Stimulated activated CD8-positive, alpha-beta memory T cell treated with anti-CD3 and anti-CD28 coated beads, Interleukin-12 subunit alpha, Interleukin-12 subunit beta, amount 100 ng/mL, for 1 hour (primary cell): ENCODE results near the gene GRAMD2A.
"Not testable (repeated sequence)": the region's sequence is repeated elsewhere in the genome, so short reads cannot be mapped to it uniquely, and the experiment has no call there.

Source experiments
- DNase-seq: peaks from one replicate; pipeline ENCODE4 v3.0.0-alpha.2; 2020; ENCODE audit warnings: low read depth

The GRAMD2A gene

DNA sequence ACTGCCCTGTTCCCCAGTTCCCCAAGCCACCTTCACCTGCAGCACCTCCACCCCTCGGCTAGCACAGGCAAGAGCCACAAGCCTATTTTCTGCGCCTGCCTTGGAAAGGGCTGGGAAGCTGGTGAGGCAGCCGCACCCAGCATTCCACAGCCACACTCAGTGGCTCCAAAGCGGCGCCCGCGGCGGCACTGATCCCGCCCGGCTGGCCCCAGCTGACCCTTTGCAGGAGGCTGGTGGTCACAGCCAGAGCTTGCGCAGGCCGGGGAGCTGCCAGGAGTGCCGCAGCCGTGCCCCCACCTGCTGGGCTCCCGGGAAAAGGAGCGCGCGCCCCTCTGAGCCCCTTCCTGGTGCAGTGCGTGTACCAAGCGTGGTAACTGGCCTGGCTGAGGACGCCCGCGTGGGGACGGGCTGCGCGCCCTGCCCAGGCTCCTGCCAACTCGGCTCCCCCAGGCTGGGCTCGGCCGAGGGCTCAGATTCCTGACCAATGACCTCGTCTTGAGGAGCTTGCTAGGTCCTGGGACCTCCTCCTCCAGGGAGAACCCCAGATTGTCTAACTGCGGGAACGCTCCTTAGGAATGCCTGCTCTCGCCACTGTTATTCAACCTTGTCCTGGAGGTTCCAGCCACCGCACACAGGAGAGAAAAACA, 13.3 kb downstream of the GRAMD2A start:
- DNase-seq, result no peak

DNA sequence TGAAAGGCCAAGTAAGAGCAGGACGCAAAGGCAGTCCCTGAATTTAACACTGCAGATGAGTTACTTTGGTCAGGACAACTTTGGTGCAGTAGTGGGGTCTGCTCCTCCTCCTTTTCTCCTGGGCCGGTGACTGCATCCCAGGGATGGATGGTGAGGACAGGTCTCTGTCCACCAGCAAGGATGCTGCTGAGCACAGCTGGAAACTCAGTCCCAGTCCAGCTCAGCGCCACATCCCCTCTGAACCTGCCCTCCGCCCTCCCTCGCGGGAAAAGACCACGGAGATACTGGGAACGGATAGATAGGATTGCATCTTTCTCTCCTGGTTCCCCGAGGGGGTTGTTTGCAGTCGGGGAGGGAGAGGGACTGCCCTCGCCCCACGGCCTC, 13.8 kb downstream of the GRAMD2A start:
- DNase-seq, result no peak

DNA sequence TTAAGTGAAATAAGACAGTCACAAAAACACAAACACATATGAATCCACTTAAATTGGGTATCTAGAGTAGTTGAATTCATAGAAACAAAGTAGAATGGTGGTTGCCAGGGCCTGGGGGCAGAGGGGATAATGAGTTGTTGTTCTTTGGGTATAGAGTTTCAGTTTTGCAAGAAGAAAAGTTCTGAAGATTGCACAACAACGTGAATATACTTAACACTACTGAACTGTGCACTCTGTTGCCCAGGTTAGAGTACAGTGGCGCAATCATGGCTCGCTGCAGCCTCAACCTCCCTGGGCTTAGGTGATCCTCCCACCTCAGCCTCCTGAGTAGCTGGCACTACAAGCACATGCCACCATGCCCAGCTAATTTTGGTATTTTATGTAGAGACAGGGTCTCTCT, 14.9 kb downstream of the GRAMD2A start:
- no peak for DNase-seq

DNA sequence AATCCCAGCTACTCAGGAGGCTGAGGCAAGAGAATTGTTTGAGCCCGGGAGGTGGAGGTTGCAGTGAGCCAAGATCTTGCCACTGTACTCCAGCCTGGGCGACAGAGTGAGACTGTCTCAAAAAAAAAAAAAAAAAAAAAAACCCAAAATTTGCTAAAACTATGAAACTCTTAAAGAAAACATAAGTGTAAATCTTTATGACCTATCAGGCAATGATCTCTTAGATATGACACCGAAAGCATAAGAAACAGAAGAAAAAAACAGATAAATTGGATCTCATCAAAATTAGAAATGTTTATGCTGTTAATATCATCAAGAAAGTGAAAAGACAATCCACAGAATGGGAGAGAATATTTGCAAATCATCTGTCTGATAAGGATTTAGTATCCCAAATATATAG, 15.3 kb downstream of the GRAMD2A start:
- no peak for DNase-seq

DNA sequence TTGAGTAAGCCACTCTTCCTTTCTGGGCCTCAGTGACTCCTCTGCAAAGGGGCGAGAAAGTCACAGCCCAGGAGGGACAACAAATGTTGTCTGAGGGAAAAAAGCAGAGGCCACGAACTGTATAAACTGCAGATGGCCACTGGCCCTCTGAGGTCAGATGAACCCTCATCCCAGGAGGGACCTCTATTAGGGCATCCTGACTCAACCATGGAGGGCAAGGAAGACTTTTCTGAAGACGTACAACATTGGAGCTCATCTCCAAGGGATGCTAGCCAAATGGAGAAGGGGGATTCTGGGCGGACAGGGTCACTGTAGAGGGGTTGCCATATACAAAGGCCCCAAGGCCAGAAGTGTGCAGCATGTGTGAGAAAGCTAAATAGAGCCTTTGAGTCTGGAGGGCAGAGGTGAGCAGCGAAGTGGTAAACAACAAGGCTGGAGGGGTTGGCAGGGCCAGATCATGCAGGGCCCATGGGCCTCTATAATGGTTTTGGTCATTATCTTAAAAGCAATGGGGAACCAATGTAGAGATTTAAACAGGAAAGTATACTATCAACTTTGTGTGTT, 16.7 kb downstream of the GRAMD2A start:
- DNase-seq, result no peak

DNA sequence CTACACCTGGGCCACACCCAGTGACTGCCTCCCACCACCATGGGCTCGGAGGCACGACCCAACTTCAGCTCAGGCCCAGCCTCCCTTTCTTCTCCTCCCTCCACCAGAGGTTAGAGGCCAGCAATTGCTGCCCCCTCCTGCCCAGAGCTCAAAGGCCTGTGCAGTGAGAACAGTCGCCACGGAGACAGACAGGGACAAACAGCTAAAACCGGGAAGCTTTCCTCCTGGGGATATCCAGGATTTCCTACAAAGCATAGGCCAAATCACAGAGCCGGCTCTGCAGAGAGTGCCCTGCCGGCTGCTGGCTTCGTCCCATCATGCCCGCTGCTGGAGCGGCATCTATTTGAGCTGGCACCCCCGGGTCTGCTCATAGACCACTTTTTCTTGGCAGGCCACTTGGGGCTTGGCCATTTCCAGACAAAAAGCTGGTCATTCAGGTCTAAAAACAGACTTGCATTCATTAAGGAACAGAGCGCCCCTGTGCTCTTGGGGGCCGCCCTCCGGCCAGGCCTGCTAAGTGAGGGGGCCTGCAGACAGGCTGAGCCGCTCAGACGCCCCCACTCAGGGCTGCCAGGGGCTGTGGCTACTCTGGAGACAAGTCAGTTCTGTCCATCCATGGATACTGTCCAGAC, 17.5 kb downstream of the GRAMD2A start:
- DNase-seq, result no peak

DNA sequence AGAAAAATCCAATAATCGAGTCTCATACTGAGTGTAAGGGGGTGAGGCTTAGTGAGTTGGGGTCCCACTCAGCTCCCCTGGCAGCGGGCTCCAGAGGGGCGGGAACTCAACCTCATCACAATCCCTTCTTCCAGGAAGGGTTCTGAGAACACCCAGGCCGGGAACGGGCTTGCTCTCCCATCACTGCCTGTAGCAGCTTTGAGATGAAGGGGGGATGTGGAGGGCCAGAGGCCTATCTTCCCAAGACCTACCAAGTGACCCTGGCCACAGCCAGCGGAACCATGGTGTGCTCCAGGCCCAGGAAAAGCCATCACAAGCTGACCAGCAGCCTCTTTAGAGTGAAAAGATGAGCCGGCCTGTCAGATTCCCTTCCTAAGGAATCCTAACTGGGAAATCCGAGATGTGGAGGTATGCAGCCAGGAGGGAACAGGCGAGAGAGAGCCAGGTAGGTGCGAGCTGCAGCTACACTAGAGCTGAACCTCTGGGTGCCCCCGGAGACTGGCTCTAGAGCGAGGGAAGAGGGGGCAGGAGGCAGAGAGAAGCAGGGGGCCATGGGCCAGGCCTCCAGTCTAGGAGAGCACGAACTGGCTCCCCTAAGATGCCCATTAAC, 18.5 kb downstream of the GRAMD2A start:
- no peak for DNase-seq

DNA sequence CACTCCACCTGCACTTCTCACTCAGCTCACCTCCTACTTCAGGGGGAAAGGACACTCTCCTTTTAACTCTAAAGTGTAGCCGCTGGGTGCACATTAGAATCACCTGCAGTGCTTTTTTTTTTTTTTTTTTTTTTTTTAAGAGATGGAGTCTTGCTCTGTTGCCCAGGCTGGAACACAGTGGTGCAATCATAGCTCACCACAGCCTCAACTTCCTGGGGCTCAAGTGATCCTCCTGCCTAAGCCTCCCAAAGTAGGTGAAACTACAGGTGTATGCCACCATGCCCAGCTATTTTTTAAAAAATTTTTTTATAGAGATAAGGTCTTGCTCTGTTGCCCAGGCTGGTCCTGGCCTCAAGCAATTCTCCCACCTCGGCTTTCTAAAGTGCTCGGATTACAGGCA, 20.8 kb downstream of the GRAMD2A start:
- DNase-seq, result no peak

DNA sequence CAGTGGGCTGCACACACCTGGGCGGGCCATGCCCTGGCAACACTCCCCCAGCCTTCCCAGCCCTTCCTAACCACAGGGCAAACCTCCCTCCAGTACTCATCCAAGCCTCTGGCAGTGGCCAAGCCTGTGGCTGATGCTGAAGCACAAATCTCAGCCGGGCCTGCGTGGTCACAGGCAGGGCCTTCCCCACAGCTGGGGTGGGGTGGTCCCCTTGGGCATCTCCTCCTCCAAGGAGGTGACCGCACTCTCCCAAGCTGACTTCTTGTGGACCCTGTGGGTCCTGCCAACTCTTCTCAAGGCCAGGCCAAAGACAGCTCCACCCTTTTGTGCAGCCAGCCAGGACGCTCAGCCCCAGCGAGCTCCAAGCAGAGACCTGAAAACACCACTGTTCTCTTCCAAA, 21.4 kb downstream of the GRAMD2A start:
- no peak for DNase-seq

DNA sequence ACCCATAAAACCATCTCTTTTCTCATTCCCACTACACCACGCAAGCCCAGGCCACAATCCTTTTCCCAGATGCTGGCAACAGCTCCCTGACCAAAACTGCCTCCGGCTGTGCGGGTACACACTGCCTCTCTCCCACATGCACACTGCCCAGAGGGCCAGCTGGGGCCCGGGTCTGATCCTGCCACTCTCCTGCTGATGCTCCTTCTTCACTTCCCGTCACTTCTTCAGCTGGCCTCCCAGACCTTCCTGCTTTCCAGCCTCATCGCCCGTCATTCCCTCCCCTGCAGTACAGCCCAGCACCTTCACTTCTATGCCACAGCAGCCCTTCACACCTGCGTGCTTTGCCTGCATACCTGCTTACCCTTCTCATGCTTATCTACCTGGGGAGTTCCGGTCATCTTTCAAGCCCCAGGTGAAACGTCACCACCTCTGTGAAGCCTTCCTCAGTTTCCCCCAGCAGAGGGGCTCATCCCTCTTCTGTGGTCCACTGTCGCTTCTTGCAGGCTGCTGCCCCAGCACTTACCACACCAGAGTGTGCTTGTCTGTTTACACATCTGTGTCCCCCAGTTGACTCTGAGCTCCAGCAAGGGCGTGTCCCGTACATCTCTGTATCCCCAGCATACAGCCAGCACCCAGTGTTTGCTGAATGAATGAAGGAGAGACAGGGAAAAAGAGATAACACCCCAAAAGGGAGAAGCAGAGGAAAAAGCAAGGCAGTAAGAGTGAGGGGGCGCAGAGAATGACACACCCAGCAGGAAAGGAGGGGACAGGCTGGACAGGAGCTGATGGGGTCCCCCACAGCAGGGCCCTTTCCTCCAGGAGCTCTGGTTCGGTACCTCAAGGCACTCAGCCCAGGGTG, 22.2 kb downstream of the GRAMD2A start:
- no peak for DNase-seq

DNA sequence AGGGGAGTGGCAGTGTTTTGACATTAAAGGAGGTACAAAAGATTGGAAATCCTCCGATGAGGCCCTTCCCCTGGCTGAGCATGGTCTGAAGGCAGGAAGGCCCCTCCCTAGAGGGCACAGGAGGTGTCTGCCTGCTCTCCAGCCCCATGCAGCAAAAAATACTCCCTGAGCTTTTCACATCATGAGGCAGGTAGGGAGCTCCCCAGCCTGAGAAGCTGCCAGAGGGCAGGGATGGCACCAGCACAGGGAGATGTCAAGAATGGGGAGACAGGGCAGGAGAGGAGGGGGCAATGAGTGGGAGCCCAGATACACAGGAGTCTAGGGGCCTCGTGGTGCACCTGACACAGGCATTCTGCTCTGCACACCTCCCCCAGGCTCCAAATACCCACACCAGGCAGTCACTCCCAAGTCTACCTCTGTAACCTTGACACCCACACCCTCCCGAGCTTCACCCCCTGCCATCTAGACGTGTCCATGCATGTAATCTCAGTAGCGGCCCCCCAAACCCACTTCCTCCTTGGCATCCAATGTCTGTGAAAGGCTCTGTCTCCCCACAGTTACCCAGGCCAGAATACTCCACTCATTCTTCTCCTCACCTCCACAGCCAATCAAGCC, 22.9 kb downstream of the GRAMD2A start:
- no peak for DNase-seq

DNA sequence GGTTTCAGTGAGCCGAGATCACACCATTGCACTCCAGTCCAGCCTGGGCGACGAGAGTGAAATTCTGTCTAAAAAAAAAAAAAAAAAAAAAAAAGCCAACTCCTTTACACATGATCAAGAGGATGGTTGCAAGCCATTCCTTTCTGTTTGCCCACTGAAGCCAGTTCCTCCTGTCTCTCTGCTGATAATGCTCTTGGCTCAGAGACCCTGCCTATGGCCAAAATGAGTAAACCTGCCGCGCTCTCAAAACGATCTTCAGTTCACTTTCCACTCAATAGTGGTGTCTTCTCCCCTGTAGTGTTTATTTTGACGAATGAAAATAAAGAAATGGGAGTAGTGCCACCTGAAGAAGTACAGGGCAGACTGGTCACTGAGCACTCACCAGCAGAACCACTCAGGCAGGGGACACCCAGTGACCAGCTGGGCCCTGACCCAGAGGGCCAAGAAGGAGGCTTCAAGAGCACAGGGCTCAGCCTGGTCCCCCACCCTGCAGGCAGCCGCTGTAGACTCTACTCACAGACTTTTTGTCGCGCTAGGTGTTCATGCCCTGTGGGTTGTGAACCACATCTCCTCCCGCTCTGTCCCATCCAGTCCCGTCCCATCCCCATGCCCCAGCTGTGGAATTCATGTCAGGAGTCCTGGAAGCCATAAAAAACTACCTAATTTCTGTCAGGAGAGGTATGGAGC, 23.6 kb downstream of the GRAMD2A start:
- no peak for DNase-seq

DNA sequence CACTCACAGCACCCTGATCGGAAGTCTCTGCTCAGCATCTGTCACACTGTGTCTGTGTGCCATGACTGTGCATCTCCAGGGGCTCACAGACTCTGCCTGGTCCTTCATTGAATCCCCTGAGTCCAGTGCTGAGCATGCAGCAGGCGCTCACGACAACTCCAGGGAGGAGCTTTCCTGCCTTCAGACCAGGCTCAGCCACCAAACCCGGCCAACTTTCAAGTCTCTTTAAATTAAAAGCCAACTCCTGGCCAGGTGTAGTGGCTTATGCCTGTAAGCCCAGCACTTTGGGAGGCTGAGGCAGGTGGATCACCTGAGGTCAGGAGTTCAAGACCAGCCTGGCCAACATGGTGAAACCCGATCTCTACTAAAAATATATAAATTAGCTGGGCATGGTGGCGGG, 24.2 kb downstream of the GRAMD2A start:
- DNase-seq, result no peak

DNA sequence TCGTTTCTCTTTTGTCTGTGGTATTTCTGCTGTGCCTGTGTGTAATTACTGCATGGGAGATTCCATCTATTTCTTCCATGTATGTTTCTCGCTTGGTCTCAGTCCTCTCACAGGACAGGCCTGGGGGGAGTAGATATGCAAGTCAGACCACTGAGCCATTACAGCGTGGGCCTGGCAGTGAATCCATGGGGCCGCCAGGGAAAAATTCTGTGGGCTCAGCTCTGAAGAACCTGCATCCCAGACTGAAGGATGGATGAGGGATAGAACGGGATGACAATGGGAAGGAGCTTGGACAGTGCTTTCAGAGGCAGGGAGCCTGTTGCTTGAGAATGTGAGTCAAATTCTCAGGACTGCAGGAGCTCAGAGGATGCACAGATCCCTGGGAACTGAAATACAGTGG, 24.8 kb downstream of the GRAMD2A start:
- DNase-seq, result no peak

DNA sequence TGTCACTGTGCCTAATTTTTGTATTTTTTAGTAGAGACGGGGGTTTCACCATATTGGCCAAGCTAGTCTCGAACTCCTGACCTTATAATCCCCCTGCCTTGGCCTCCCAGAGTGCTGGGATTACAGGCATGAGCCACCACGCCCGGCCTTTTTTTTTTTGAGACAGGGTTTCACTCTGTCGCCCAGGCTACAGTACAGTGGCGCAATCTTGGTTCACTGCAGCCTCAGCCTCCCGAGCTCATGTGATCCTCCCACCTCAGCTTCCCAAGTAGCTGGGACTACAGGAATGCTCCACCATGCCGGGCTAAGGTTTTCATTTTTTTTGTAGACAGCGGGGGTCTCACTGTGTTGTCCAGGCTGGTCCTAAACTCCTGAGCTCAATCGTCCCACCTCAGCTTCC, 25.6 kb downstream of the GRAMD2A start:
- not testable (repeated sequence) for DNase-seq

DNA sequence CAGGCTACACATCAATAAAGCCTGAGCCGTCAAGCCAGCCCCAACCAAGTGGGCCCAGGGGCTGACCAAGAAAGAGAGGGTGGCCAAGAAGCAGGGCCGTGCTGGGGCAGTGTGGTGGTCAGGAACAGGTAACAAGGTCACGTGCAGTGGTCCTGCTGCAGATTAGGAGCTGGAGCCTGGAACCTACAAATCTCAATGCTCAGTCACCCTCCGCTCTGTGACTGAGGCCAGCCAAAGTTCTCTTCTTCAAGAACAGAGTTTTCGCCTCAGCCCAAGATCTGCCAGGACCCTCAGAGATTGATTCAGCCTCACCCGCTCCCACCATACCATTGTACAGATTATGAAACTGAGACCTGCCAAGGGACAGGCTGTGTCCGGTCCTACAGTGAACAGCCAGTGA, 26.9 kb downstream of the GRAMD2A start:
- DNase-seq, result no peak

DNA sequence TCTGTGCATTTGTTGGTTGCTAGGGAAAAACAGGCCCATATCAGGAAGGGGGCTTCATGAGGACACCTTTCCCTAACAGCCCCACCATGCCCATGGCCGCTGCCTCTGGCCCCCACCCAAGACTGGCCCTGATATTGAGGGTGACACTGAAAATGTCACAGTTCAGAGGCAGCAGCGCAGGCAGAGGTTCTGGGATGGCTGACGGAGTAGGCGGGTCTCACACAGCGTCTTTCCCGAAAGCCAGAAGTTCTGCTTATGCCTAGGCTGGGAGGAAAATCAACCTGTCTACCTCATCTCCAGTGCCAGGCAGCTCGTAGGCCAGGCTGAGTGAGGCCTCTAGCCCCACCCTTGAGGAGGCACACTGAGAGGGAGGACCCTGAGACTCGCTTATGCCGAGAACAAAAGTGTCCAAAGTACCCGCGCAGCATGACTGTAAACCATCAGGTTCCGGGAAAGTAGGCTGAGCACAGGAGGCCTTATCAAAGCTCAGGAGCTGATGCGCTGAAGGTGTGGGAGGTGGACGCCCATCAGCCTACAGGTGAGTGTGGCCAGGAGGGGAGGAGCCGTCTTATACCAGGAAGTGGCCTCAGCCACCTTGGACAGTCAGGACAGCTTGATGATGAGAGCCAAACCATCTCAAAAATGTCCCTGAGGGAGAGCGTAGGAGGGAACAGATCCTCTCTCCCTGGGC, 27.5 kb downstream of the GRAMD2A start:
- no peak for DNase-seq

DNA sequence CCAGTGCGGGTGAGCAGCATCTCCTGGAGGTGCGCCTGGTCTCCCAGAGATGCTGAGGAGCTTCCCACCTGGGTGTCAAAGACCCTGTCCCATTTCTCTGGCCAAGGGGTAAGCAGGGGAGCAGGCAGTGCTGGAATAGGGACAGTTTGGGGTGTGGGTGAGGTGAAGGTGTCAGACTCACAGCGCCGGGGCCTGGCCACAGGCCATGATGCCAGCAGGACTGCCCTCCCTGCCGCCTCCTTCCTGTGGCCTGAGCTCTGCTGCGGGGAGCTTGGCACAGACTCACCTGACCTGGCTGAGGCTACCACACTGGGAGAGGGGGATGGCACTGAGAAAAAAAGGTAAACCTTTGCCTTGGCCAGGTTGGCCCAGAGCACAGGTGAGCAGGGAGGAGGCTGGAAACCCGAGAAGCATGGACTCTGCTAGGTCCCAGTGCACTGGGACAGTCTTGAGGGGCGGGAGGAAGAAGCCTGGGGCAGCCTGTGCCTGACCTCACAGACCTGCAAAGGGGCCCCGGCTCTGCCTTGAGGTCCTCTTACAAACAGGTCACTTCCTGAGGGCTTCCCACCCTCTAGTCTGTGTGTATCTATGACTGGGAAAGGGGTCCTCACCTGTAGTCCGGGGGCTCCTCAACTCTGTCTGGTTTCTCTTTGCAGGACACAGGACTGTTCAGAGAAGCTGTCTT, 28.2 kb downstream of the GRAMD2A start:
- DNase-seq, result no peak

DNA sequence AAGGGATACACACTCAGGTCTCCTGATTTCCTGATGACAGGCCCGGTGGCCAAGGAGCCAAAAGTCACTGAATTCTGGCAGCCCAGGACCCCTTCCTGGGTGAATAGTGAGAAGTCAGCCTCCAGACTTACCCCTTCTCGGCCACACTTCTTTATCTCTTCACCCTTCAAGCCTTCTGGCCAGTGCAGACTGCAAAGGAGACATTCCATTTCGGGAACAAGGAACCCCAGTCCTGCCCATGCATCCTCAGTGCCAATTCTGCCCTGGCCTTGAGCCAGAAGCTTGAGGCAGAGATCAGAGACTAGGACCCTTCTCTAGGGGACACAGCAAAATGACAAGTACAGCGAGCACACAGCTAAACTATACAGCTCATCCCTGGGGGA, 28.8 kb downstream of the GRAMD2A start:
- DNase-seq, result no peak

DNA sequence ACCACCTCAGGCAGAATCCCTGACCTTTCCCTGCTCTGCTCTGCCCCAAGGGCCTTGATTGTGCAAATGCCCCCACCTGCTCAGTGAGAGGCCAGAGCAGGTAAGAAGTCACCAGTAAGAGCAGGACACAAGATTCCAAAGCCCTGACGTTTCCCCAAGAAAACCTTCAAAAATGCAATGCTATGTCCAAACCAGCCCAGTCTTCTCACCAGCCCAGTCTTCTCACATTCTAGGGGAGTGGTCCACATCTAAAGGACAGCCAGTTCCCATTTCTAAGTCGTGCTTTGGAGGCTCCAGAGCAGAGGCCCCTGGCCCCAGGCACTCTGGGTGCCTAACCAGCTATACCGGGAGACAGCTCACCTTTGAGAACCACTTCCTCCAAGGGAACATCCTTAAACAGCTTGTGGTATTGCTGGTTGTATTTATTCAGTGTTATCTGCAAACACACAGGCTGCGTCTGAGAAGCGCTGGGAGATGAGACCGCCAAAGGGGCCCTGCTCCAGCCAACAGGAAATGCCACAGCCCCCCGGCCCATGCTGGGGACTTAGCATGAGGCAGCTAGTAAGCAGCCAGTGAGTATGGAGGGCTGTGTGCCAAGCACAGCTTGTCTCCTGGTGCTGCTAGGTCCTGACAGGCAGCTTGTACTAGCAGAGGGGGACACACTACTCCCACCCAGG, 29.3 kb downstream of the GRAMD2A start:
- DNase-seq, result no peak
